Breast epithelium (tissue), 3 donors: ENCODE measurements around the gene VEGFA.
A peak's percentile ranks its signal among the peaks of the same experiment; 100 is the strongest.

Source experiments
- POLR2A ChIP-seq: fragments of 450-650 bp; IDR thresholded peaks from one replicate; pipeline ENCODE4 v1.6.1; 2016; ENCODE audit warnings: antibody characterized with exemption, mild to moderate bottlenecking, moderate library complexity
- POLR2AphosphoS5 ChIP-seq, 3 donors: sonication (generic); formaldehyde crosslinking; IDR thresholded peaks; one replicate each; pipeline ENCODE4 v1.6.1; 2017; ENCODE audit warnings: antibody characterized with exemption in 3 of 3
- TF ChIP-seq, protein P1 (sequence below), 3 donors: fragments of 450-650 bp; IDR thresholded peaks; one replicate each; pipeline ENCODE4 v1.5.1; 2016 to 2017; ENCODE audit warnings: antibody characterized with exemption in 3 of 3, mild to moderate bottlenecking in 3 of 3, moderate library complexity in 3 of 3

DNA sequence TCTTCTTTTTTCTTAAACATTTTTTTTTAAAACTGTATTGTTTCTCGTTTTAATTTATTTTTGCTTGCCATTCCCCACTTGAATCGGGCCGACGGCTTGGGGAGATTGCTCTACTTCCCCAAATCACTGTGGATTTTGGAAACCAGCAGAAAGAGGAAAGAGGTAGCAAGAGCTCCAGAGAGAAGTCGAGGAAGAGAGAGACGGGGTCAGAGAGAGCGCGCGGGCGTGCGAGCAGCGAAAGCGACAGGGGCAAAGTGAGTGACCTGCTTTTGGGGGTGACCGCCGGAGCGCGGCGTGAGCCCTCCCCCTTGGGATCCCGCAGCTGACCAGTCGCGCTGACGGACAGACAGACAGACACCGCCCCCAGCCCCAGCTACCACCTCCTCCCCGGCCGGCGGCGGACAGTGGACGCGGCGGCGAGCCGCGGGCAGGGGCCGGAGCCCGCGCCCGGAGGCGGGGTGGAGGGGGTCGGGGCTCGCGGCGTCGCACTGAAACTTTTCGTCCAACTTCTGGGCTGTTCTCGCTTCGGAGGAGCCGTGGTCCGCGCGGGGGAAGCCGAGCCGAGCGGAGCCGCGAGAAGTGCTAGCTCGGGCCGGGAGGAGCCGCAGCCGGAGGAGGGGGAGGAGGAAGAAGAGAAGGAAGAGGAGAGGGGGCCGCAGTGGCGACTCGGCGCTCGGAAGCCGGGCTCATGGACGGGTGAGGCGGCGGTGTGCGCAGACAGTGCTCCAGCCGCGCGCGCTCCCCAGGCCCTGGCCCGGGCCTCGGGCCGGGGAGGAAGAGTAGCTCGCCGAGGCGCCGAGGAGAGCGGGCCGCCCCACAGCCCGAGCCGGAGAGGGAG, 580 bp downstream of the VEGFA start:
- TF ChIP-seq, protein P1, sequence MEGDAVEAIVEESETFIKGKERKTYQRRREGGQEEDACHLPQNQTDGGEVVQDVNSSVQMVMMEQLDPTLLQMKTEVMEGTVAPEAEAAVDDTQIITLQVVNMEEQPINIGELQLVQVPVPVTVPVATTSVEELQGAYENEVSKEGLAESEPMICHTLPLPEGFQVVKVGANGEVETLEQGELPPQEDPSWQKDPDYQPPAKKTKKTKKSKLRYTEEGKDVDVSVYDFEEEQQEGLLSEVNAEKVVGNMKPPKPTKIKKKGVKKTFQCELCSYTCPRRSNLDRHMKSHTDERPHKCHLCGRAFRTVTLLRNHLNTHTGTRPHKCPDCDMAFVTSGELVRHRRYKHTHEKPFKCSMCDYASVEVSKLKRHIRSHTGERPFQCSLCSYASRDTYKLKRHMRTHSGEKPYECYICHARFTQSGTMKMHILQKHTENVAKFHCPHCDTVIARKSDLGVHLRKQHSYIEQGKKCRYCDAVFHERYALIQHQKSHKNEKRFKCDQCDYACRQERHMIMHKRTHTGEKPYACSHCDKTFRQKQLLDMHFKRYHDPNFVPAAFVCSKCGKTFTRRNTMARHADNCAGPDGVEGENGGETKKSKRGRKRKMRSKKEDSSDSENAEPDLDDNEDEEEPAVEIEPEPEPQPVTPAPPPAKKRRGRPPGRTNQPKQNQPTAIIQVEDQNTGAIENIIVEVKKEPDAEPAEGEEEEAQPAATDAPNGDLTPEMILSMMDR (IDR thresholded peaks at IDR 0.05): no peak
- no peak for TF ChIP-seq POLR2A
- peak in 1 of 3 donors; percentile 4 for TF ChIP-seq POLR2AphosphoS5 (IDR thresholded peaks at IDR 0.05)
